HepG2 (cell line): ENCODE results near the gene GPS2. TPM values are rescaled to one million over a fixed set of nuclear protein-coding genes. Genes with fewer than 3 reads are reported as not detected.

Experiments used
- BRD4 ChIP-seq: sonication (generic); formaldehyde crosslinking; IDR thresholded peaks from 2 replicates; pipeline ENCODE4 v1.4.0; 2020; ENCODE audit warnings: missing genetic modification reagents
- FOXK1 ChIP-seq: sonication (generic); formaldehyde crosslinking; IDR thresholded peaks from 2 replicates; pipeline ENCODE4 v1.4.0; 2020; ENCODE audit warnings: low read depth, missing genetic modification reagents, borderline replicate concordance
- FOXM1 ChIP-seq: sonication (generic); formaldehyde crosslinking; IDR thresholded peaks from 2 replicates; pipeline ENCODE4 v1.5.0; 2020; ENCODE audit warnings: missing genetic modification reagents
- PRMT3 ChIP-seq: sonication (generic); formaldehyde crosslinking; IDR thresholded peaks from 2 replicates; pipeline ENCODE4 v1.8.1; 2022; ENCODE audit warnings: low read depth, mild to moderate bottlenecking, moderate library complexity, missing genetic modification reagents, borderline replicate concordance
- SRF ChIP-seq: IDR thresholded peaks from 2 replicates; pipeline ENCODE4 v1.6.1; 2011; ENCODE audit warnings: mild to moderate bottlenecking, low read depth, low read length, moderate library complexity
- TSC22D2 ChIP-seq: sonication (generic); formaldehyde crosslinking; IDR thresholded peaks from 2 replicates; pipeline ENCODE4 v1.5.1; 2020; ENCODE audit warnings: missing genetic modification reagents, mild to moderate bottlenecking, borderline replicate concordance
- ZNF343 ChIP-seq: sonication (generic); formaldehyde crosslinking; IDR thresholded peaks from 2 replicates; pipeline ENCODE4 v1.4.0; 2020; ENCODE audit warnings: mild to moderate bottlenecking, missing genetic modification reagents
- ZNF44 ChIP-seq: sonication (generic); formaldehyde crosslinking; IDR thresholded peaks from 2 replicates; pipeline ENCODE4 v1.5.1; 2020; ENCODE audit warnings: mild to moderate bottlenecking, missing genetic modification reagents
- ZNF468 ChIP-seq: sonication (generic); formaldehyde crosslinking; IDR thresholded peaks from 2 replicates; pipeline ENCODE4 v1.8.0; 2022; ENCODE audit warnings: mild to moderate bottlenecking, moderate library complexity, missing genetic modification reagents
- polyA plus RNA-seq, 8 experiments: library from polyadenylated mRNA; depleted of rRNA in 3 of 8; stranded (reverse) in 7 of 8; unstranded in 1 of 8; fragments of >200 nt; fragmentation: Illumina TruSeq in 4 of 8; extraction: Trizol in 4 of 8; gene quantifications; 2 replicates each; pipeline versions ENCODE4 v1.2.1 to v1.2.3, GENCODE V29; 2011 to 2016; ENCODE audit warnings: low read depth in 4 of 8, missing spikeins in 1 of 8, mixed read lengths in 1 of 8; ENCODE audit not compliant: insufficient read depth in 1 of 8
- total RNA-seq, 5 experiments: library from RNA; depleted of rRNA; stranded (reverse); fragments of >200 nt; fragmentation: Illumina TruSeq; extraction: Trizol; gene quantifications; 2 replicates each; pipeline ENCODE4 v1.2.3, GENCODE V29; 2016; ENCODE audit warnings: low read depth in 1 of 5
- TF ChIP-seq, protein P1 (sequence below): sonication (generic); formaldehyde crosslinking; conservative IDR thresholded peaks from 2 replicates; pipeline ENCODE4 v1.4.0; 2020; ENCODE audit warnings: mild to moderate bottlenecking, missing genetic modification reagents, moderate library complexity
- TF ChIP-seq, protein P2 (sequence below): sonication (generic); formaldehyde crosslinking; IDR thresholded peaks from 2 replicates; pipeline ENCODE4 v1.4.0; 2020; ENCODE audit warnings: missing genetic modification reagents
- TF ChIP-seq, protein P3 (sequence below): IDR thresholded peaks from 2 replicates; pipeline ENCODE4 v1.6.1; 2016; ENCODE audit warnings: low read depth, borderline replicate concordance
- TF ChIP-seq, protein P4 (sequence below): sonication (generic); formaldehyde crosslinking; IDR thresholded peaks from 2 replicates; pipeline ENCODE4 v1.4.0; 2020; ENCODE audit warnings: missing genetic modification reagents, mild to moderate bottlenecking, borderline replicate concordance
- TF ChIP-seq, protein P5 (sequence below): sonication (generic); formaldehyde crosslinking; IDR thresholded peaks from 2 replicates; pipeline ENCODE4 v1.5.0; 2020; ENCODE audit warnings: mild to moderate bottlenecking, low read depth, missing genetic modification reagents, borderline replicate concordance

Gene GPS2
- total and polyA plus RNA-seq, 2 of the 13 experiments (the other 11 are each of a cell fraction or from before 2014, with no cell fraction given): 58.0 to 59.4 TPM

DNA sequence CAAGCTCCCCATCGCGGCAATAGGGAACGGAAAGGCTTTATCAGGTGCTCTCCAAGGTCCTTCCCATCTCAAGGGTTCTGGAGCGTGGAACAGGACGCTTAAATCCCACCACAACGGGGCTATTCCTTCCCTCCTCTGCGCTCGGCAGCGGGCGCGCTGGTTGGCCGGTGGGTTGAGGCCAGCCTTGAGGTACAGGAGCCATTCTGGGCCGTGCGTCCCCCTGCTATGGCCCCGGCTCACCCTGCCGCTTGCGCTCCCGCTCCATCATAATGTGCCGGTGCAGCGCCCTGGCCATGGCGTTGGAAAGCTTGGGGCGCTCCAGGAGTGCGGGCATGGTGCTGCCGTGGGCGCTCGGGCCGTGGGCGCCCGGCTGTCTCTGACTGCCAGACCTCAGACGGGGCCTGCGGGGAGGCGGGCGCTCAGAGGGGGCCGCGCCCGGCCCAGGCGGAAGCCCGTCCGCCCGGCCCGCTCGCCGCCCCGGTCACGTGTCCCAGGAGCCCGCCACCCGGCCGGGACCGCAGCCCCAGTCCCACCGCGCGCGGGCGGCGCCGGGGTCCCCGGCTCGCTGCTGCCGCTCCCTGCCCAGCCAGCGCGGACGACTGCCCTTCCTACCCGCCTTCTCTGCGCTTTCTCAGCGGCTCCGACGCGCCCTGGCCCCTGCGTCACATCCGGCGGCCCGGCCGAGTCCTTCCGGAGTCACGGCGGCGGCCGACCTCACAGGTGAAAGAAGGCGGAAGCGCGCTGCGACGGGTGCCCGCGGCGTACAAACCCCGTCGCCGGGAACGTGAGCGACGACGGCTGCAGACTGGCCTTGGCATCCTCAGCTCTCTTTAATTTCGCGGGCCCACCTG, at the start of gene GPS2 (continued):
- TF ChIP-seq, protein P1, sequence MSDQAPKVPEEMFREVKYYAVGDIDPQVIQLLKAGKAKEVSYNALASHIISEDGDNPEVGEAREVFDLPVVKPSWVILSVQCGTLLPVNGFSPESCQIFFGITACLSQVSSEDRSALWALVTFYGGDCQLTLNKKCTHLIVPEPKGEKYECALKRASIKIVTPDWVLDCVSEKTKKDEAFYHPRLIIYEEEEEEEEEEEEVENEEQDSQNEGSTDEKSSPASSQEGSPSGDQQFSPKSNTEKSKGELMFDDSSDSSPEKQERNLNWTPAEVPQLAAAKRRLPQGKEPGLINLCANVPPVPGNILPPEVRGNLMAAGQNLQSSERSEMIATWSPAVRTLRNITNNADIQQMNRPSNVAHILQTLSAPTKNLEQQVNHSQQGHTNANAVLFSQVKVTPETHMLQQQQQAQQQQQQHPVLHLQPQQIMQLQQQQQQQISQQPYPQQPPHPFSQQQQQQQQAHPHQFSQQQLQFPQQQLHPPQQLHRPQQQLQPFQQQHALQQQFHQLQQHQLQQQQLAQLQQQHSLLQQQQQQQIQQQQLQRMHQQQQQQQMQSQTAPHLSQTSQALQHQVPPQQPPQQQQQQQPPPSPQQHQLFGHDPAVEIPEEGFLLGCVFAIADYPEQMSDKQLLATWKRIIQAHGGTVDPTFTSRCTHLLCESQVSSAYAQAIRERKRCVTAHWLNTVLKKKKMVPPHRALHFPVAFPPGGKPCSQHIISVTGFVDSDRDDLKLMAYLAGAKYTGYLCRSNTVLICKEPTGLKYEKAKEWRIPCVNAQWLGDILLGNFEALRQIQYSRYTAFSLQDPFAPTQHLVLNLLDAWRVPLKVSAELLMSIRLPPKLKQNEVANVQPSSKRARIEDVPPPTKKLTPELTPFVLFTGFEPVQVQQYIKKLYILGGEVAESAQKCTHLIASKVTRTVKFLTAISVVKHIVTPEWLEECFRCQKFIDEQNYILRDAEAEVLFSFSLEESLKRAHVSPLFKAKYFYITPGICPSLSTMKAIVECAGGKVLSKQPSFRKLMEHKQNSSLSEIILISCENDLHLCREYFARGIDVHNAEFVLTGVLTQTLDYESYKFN (CRISPR knock-in tag): peak; percentile 28; the same call in 1 of the 2 replicates
- TF ChIP-seq ZNF44 (CRISPR knock-in tag) (no peak; the same call in 1 of the 2 replicates), FOXM1 (no peak), BRD4 (CRISPR knock-in tag) (peak; percentile 80; the same call in 1 of the 2 replicates), SRF (no peak), TSC22D2 (CRISPR knock-in tag) (peak; percentile 86; the same call in 1 of the 2 replicates), ZNF468 (CRISPR knock-in tag) (no peak), PRMT3 (CRISPR knock-in tag) (no peak), FOXK1 (CRISPR knock-in tag) (peak; percentile 84; the same call in 1 of the 2 replicates), ZNF343 (CRISPR knock-in tag) (no peak)
- TF ChIP-seq, protein P2, sequence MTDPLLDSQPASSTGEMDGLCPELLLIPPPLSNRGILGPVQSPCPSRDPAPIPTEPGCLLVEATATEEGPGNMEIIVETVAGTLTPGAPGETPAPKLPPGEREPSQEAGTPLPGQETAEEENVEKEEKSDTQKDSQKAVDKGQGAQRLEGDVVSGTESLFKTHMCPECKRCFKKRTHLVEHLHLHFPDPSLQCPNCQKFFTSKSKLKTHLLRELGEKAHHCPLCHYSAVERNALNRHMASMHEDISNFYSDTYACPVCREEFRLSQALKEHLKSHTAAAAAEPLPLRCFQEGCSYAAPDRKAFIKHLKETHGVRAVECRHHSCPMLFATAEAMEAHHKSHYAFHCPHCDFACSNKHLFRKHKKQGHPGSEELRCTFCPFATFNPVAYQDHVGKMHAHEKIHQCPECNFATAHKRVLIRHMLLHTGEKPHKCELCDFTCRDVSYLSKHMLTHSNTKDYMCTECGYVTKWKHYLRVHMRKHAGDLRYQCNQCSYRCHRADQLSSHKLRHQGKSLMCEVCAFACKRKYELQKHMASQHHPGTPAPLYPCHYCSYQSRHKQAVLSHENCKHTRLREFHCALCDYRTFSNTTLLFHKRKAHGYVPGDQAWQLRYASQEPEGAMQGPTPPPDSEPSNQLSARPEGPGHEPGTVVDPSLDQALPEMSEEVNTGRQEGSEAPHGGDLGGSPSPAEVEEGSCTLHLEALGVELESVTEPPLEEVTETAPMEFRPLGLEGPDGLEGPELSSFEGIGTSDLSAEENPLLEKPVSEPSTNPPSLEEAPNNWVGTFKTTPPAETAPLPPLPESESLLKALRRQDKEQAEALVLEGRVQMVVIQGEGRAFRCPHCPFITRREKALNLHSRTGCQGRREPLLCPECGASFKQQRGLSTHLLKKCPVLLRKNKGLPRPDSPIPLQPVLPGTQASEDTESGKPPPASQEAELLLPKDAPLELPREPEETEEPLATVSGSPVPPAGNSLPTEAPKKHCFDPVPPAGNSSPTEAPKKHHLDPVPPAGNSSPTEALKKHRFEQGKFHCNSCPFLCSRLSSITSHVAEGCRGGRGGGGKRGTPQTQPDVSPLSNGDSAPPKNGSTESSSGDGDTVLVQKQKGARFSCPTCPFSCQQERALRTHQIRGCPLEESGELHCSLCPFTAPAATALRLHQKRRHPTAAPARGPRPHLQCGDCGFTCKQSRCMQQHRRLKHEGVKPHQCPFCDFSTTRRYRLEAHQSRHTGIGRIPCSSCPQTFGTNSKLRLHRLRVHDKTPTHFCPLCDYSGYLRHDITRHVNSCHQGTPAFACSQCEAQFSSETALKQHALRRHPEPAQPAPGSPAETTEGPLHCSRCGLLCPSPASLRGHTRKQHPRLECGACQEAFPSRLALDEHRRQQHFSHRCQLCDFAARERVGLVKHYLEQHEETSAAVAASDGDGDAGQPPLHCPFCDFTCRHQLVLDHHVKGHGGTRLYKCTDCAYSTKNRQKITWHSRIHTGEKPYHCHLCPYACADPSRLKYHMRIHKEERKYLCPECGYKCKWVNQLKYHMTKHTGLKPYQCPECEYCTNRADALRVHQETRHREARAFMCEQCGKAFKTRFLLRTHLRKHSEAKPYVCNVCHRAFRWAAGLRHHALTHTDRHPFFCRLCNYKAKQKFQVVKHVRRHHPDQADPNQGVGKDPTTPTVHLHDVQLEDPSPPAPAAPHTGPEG (CRISPR knock-in tag): peak; percentile 37; the same call in 1 of the 2 replicates
- TF ChIP-seq, protein P3, sequence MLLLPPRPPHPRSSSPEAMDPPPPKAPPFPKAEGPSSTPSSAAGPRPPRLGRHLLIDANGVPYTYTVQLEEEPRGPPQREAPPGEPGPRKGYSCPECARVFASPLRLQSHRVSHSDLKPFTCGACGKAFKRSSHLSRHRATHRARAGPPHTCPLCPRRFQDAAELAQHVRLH (CRISPR knock-in tag): peak; percentile 85; the same call in 1 of the 2 replicates
- TF ChIP-seq, protein P4, sequence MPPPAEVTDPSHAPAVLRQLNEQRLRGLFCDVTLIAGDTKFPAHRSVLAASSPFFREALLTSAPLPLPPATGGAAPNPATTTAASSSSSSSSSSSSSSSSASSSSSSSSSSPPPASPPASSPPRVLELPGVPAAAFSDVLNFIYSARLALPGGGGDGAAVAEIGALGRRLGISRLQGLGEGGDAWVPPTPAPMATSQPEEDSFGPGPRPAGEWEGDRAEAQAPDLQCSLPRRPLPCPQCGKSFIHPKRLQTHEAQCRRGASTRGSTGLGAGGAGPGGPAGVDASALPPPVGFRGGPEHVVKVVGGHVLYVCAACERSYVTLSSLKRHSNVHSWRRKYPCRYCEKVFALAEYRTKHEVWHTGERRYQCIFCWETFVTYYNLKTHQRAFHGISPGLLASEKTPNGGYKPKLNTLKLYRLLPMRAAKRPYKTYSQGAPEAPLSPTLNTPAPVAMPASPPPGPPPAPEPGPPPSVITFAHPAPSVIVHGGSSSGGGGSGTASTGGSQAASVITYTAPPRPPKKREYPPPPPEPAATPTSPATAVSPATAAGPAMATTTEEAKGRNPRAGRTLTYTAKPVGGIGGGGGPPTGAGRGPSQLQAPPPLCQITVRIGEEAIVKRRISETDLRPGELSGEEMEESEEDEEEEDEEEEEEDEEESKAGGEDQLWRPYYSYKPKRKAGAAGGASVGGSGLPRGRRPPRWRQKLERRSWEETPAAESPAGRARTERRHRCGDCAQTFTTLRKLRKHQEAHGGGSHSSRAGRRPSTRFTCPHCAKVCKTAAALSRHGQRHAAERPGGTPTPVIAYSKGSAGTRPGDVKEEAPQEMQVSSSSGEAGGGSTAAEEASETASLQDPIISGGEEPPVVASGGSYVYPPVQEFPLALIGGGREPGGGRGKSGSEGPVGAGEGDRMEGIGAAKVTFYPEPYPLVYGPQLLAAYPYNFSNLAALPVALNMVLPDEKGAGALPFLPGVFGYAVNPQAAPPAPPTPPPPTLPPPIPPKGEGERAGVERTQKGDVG (CRISPR knock-in tag): 0 out of 2 replicates have a peak, but pooled peaks have one; percentile 65
- TF ChIP-seq, protein P5, sequence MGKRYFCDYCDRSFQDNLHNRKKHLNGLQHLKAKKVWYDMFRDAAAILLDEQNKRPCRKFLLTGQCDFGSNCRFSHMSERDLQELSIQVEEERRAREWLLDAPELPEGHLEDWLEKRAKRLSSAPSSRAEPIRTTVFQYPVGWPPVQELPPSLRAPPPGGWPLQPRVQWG: no peak
